Hepatocyte (in vitro differentiated cells): Measurements from ENCODE around the gene PRKAR1B. TPM values are rescaled to one million over a fixed set of nuclear protein-coding genes. Genes with fewer than 3 reads are reported as not detected.

Experiments used
- DNase-seq: peaks from one replicate; pipeline ENCODE4 v3.0.0-alpha.2; 2016; ENCODE audit warnings: low spot score
- H2AFZ ChIP-seq: fragments of 200-600 bp; sonication (generic); 2 replicates; pipeline ENCODE4 v1.6.0; 2016; ENCODE audit warnings: antibody characterized with exemption, mild to moderate bottlenecking
- H3K27ac ChIP-seq: fragments of 200-600 bp; sonication (generic); 2 replicates; pipeline ENCODE4 v1.5.1; 2016; ENCODE audit warnings: mild to moderate bottlenecking
- H3K27me3 ChIP-seq: fragments of 200-600 bp; sonication (generic); 2 replicates; pipeline ENCODE4 v1.6.1; 2016
- H3K36me3 ChIP-seq: fragments of 200-600 bp; sonication (generic); replicated peaks from 2 replicates; pipeline ENCODE4 v1.5.1; 2016; ENCODE audit warnings: low read depth; ENCODE audit not compliant: insufficient read depth
- H3K4me1 ChIP-seq: fragments of 200-600 bp; sonication (generic); 2 replicates; pipeline ENCODE4 v1.5.1; 2016; ENCODE audit warnings: mild to moderate bottlenecking, moderate library complexity; ENCODE audit not compliant: insufficient read depth
- H3K4me2 ChIP-seq: fragments of 200-600 bp; sonication (generic); 2 replicates; pipeline ENCODE4 v1.6.0; 2016
- H3K4me3 ChIP-seq: fragments of 200-600 bp; sonication (generic); 2 replicates; pipeline ENCODE4 v1.5.1; 2016; ENCODE audit warnings: mild to moderate bottlenecking
- H3K79me2 ChIP-seq: fragments of 200-600 bp; sonication (generic); 2 replicates; pipeline ENCODE4 v1.6.0; 2017; ENCODE audit warnings: mild to moderate bottlenecking
- H3K9me2 ChIP-seq: fragments of 200-600 bp; sonication (generic); replicated peaks from 2 replicates; pipeline ENCODE4 v1.6.0; 2017; ENCODE audit warnings: mild to moderate bottlenecking; ENCODE audit not compliant: insufficient read depth
- H3K9me3 ChIP-seq: fragments of 200-600 bp; sonication (generic); 2 replicates; pipeline ENCODE4 v1.5.1; 2016; ENCODE audit warnings: low read depth, mild to moderate bottlenecking
- H4K20me1 ChIP-seq: fragments of 200-600 bp; sonication (generic); 2 replicates; pipeline ENCODE4 v1.6.0; 2016; ENCODE audit warnings: mild to moderate bottlenecking; ENCODE audit not compliant: insufficient read depth, poor library complexity, severe bottlenecking
- CTCF ChIP-seq: fragments of 200-600 bp; sonication (generic); IDR thresholded peaks from 2 replicates; pipeline ENCODE4 v1.5.1; 2016; ENCODE audit warnings: antibody characterized with exemption, mild to moderate bottlenecking; ENCODE audit not compliant: poor library complexity
- EZH2 ChIP-seq: fragments of 200-600 bp; sonication (generic); IDR thresholded peaks from 2 replicates; pipeline ENCODE4 v1.6.1; 2016; ENCODE audit warnings: antibody characterized with exemption, mild to moderate bottlenecking, borderline replicate concordance
- EZH2phosphoT487 ChIP-seq: fragments of 200-600 bp; sonication (generic); IDR thresholded peaks from one replicate; pipeline ENCODE4 v1.6.1; 2018; ENCODE audit warnings: antibody characterized with exemption, mild to moderate bottlenecking, low read depth, moderate library complexity; ENCODE audit not compliant: unreplicated experiment, severe bottlenecking
- WGBS: methylation state at CpG from one replicate; pipeline ENCODE4 v1.1.6; 2016; ENCODE audit warnings: low lambda C conversion rate; ENCODE audit errors: missing lambda C conversion rate; 5-methylcytosine and 5-hydroxymethylcytosine counted together
- polyA plus RNA-seq: library from polyadenylated mRNA; unstranded; fragments of >200 nt; fragmentation: Nextera tagmentation; extraction: Ambion mirVana; gene quantifications from 2 replicates; pipeline ENCODE4 v1.2.1, GENCODE V29; 2016
- total RNA-seq: library from RNA; depleted of rRNA; stranded (reverse); fragments of >200 nt; gene quantifications from 2 replicates; pipeline ENCODE4 v1.2.3, GENCODE V29; 2014

The PRKAR1B gene
- total and polyA plus RNA-seq, 2 experiments from 2014 or later = 16.6 to 28.7 TPM

DNA sequence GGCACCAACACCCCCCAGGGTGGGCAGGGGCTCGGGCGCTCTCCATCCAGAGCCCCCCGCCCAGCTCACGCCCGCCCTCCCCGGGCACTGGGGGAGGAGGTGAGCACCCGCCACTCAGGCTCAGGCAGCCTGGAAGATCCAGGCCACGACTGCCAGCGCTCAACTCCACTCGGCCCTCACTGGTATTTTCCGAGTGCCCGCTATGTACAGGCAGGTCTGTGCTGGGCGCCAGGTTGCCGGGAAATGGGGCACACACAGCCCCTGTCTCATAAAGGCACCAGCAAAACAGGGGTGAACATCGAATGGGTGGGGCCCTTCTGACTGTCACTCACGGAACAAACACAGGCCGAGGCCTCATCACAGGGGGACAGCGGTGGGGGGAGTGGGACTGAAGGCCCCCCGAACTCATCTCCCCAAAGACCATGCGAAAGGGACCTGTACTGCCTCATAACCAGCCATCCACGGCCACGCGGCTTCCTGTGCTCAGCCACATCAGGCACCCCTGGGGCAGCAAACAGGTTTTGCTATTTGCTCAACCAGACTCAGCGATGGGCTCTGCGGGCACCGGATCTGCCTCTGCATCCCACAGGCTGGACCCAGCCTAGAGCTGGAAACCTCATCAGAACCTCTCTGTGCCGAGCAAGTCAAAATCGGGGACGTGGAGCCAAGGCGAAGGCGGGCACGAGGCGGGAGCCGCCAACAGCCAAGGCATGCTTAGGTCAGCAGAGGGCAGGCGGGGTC lies 99.2 kb downstream of the PRKAR1B start:
- no peak overlapping the region for H3K27ac ChIP-seq
- H3K79me2 ChIP-seq = no peaks in the 10 kb centered on the region
- no peak overlapping the region for H3K4me3 ChIP-seq
- no peaks in the 10 kb centered on the region for H3K9me3 ChIP-seq
- TF ChIP-seq CTCF = no peak
- no peak overlapping the region for H2AFZ ChIP-seq
- H4K20me1 ChIP-seq = no peaks in the 10 kb centered on the region
- H3K27me3 ChIP-seq = no peaks in the 10 kb centered on the region
- H3K9me2 ChIP-seq = no peaks in the 10 kb centered on the region
- no peaks in the 10 kb centered on the region for H3K4me1 ChIP-seq
- H3K4me2 ChIP-seq = no peak overlapping the region
- DNase-seq = no peak
- no peaks in the 10 kb centered on the region for H3K36me3 ChIP-seq
- WGBS = 94% methylated on average over 28 of the region's 35 CpGs

GRCh38 chr7:625376-625971 lies 101.6 kb downstream of the PRKAR1B start:
- 99% methylated on average over 8 of the region's 8 CpGs for WGBS
- Histone ChIP-seq H4K20me1 (no peaks in the 10 kb centered on the region), H3K9me3 (peaks cover 9% of the 10 kb centered on the region), H3K27ac (no peak overlapping the region), H3K4me3 (no peak overlapping the region), H2AFZ (no peak overlapping the region), H3K36me3 (no peaks in the 10 kb centered on the region), H3K79me2 (no peaks in the 10 kb centered on the region), H3K9me2 (no peaks in the 10 kb centered on the region), H3K27me3 (no peaks in the 10 kb centered on the region), H3K4me1 (peaks cover 12% of the 10 kb centered on the region), H3K4me2 (no peak overlapping the region)
- DNase-seq = no peak
- TF ChIP-seq EZH2phosphoT487 (no peak), CTCF (no peak), EZH2 (no peak)

DNA sequence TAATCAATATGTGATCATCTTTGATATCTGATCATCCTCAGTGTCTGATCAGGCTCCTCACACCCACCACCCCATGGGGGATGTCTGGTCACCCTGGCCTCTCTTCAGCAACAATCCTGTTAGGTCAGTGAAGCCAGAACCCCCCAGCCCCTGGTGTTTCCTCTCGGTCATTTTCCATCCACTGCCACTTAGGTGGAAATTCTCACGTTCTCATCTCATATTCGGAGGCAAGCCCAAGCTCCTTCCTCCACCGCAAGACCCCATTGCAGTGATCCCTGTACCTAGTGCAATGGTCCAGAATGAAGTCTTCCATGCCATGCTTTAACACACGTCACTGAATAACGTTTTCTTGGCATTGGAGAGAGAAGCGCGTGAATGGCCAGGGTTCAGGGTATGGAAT lies 103.6 kb downstream of the PRKAR1B start:
- peaks cover 12% of the 10 kb centered on the region for H3K4me1 ChIP-seq
- no peak overlapping the region for H2AFZ ChIP-seq
- no peaks in the 10 kb centered on the region for H3K36me3 ChIP-seq
- no peak for TF ChIP-seq EZH2phosphoT487
- no peak for TF ChIP-seq CTCF
- TF ChIP-seq EZH2 = no peak
- H3K4me2 ChIP-seq = no peak overlapping the region
- no peak overlapping the region for H3K27ac ChIP-seq
- 99% methylated on average over 8 of the region's 8 CpGs for WGBS
- DNase-seq = no peak
- H3K9me3 ChIP-seq = peaks cover 12% of the 10 kb centered on the region
- H4K20me1 ChIP-seq = no peaks in the 10 kb centered on the region
- H3K9me2 ChIP-seq = no peaks in the 10 kb centered on the region
- H3K27me3 ChIP-seq = no peaks in the 10 kb centered on the region
- H3K4me3 ChIP-seq = no peak overlapping the region
- no peaks in the 10 kb centered on the region for H3K79me2 ChIP-seq
